ENCODE results near the gene ASPSCR1.

- no peak for TF ChIP-seq POLR2A (IDR thresholded peaks at IDR 0.05; ENCODE audit: extremely low read depth, insufficient read length)
- TF ChIP-seq, protein P1, sequence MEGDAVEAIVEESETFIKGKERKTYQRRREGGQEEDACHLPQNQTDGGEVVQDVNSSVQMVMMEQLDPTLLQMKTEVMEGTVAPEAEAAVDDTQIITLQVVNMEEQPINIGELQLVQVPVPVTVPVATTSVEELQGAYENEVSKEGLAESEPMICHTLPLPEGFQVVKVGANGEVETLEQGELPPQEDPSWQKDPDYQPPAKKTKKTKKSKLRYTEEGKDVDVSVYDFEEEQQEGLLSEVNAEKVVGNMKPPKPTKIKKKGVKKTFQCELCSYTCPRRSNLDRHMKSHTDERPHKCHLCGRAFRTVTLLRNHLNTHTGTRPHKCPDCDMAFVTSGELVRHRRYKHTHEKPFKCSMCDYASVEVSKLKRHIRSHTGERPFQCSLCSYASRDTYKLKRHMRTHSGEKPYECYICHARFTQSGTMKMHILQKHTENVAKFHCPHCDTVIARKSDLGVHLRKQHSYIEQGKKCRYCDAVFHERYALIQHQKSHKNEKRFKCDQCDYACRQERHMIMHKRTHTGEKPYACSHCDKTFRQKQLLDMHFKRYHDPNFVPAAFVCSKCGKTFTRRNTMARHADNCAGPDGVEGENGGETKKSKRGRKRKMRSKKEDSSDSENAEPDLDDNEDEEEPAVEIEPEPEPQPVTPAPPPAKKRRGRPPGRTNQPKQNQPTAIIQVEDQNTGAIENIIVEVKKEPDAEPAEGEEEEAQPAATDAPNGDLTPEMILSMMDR (IDR thresholded peaks at IDR 0.05; ENCODE audit: low read depth, low read length), result no peak
These were observed 32.6 kb upstream of the ASPSCR1 start for GRCh38 chr17:81944858-81945257.
